Omental fat pad (tissue), 4 donors: ENCODE results near the gene PHF12. TPM values are rescaled to one million over a fixed set of nuclear protein-coding genes. Genes with fewer than 3 reads are reported as not detected.
"Not testable (repeated sequence)": the region's sequence is repeated elsewhere in the genome, so short reads cannot be mapped to it uniquely, and the experiment has no call there.

Experiments
- ATAC-seq: fragments of 150-250 bp; one replicate; pipeline ENCODE4 v1.9.1; 2016; ENCODE audit warnings: mild to moderate bottlenecking, moderate library complexity; ENCODE audit not compliant: low FRiP score
- DNase-seq: peaks from one replicate; pipeline ENCODE4 v3.0.0-alpha.2; 2019; ENCODE audit warnings: low spot score
- CTCF ChIP-seq, 3 donors: fragments of 450-650 bp; IDR thresholded peaks; one replicate each; pipeline ENCODE4 v1.5.1; 2016 to 2017; ENCODE audit warnings: antibody characterized with exemption in 3 of 3, mild to moderate bottlenecking in 3 of 3, moderate library complexity in 2 of 3
- total RNA-seq, 4 donors: library from RNA; depleted of rRNA; stranded (reverse); fragments of >200 nt; gene quantifications; one replicate each; pipeline ENCODE4 v1.1.0, GENCODE V29; 2016

PHF12 gene
- total RNA-seq, 4 donors from 2014 or later = 15.6 to 47.1 (median 27.6) TPM

DNA sequence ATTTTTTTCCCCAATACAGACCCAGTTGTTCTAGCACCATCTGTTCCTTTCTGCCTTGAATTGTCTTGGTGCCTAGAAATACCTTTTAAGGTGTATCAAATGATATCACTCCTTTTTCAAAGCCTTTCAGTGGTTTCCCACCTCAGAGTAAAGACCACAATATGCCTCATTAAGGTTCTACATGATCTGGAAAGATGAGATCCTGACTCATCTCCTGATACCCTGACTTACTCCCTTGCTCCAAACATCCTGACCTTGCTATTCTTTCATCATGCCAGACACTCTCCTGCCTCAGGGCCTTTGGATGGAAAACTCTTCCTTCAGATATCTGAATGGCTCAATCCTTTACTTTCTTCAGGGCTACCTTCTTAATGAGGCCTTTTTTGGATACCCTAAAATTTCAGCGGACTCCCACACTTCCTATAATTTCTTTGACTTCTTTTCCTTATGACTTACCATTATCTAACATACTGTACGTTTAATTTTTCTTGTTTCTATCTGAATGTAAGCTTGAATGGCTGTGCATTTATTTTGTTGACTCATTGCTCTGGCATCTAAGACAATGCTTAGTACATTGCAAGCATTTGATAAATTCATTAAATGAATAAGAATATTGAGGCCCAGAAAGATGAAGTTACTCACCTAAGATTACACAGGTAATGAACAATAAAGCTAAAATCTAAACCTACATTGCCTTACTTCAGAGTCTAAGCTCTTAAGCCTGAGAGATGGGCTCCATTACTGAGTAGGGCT lies 73.0 kb downstream of the PHF12 start:
- DNase-seq (no peak), ATAC-seq (no peak)
- TF ChIP-seq CTCF (IDR thresholded peaks at IDR 0.05) = no peak

- not testable (repeated sequence) for ATAC-seq, DNase-seq
These were observed 74.1 kb downstream of the PHF12 start for GRCh38 chr17:28877150-28877711.

GRCh38 chr17:28875848-28876550 lies 75.3 kb downstream of the PHF12 start:
- no peak for DNase-seq
- TF ChIP-seq CTCF (IDR thresholded peaks at IDR 0.05) = no peak
- no peak for ATAC-seq

GRCh38 chr17:28874750-28875149 lies 76.6 kb downstream of the PHF12 start:
- TF ChIP-seq CTCF (IDR thresholded peaks at IDR 0.05) = no peak
- no peak for DNase-seq
- no peak for ATAC-seq

DNA sequence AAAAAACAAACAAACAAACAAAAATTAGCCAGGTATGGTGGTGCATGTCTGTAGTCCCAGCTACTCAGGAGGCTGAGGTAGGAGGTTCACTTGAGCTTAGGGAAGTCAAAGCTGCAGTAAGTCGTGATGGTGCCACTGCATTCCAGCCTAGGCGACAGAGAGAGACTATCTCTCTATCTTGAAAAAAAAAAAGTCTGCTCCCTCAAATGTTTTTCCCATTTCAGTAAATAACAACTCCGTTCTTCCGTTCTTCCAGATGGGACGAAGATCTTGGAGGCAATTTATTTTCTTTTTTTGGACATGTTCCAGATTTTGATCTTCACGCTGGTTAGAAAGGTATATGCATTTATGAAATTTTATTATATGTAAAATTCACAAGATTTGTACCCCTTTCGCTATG lies 77.5 kb downstream of the PHF12 start:
- DNase-seq (no peak), ATAC-seq (no peak)
- TF ChIP-seq CTCF (IDR thresholded peaks at IDR 0.05) = no peak

DNA sequence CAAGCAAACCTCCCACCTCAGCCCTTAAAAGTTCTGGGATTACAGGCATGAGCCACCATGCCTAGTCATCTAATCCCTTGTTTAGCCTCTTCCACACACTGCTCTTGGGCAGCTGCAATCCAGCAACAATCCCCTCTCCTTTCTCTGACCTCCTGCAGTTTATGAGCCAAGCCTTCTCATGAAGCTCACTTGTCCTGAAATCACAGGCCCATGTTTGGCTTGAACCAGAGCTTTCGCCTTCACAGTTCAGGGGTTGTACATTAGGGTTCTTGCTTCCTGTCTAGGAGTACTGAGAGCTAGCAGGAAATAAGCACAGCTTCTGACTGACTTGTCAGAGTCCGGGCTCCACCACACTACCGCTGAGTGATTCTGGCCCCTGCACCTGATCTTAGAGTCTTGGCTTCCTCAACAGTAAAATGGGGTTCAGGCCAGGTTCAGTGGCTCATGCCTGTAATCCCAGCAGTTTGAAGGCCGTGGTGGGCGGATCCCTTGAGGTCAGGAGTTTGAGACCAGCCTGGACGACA lies 80.2 kb downstream of the PHF12 start:
- TF ChIP-seq CTCF (IDR thresholded peaks at IDR 0.05) = no peak
- DNase-seq = no peak
- ATAC-seq = no peak

GRCh38 chr17:28867276-28867675 lies 84.0 kb downstream of the PHF12 start:
- ATAC-seq = no peak
- no peak for TF ChIP-seq CTCF (IDR thresholded peaks at IDR 0.05)

More at GRCh38 chr17:28867276-28867675, 84.0 kb downstream of the PHF12 start:
- DNase-seq = no peak
